CD4-positive, alpha-beta T cell treated with Interleukin-1 beta for 1 hour (primary cell): ENCODE measurements around the gene MEIS1.

Experiments used
- DNase-seq, 2 donors: peaks; one replicate each; pipeline ENCODE4 v3.0.0-alpha.2; 2020 to 2022

The MEIS1 gene

DNA sequence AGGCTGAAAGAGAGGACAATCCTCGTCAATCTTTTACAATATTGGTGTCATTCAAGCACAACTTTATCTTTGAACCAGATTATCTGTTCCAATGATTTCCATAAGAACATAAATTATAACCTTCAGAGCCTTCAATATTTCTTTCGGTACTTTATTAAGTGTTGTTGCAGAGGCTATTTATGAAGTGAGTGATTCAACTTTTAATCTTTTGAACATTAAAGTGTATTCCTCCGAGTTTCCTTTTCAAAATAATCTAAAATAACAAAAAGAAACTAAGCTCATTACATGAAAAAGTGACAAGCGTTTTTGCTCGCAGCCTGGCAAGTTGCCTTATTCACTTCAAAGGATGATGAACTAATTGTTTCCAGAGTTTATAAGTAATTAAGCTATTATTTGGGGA, 149.0 kb downstream of the MEIS1 start:
- no peak for DNase-seq

DNA sequence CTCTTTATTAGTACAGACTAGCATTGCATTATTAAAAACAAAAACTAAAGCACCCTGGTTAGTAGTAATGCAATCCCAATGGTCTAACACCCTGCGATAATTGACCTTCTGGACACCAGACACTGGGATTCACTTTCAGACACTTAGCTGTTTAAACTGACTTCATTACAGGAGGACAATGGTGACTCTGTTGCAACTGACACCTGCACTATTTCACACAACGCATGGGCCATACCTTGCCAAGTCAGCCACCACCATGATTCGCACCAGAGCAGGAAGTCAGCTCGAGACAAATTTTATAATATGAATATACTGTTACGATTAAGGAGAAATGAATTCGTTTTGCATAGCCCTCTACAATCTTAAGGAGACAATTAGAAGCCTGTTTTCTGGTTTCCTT, 150.7 kb downstream of the MEIS1 start:
- DNase-seq, result no peak

DNA sequence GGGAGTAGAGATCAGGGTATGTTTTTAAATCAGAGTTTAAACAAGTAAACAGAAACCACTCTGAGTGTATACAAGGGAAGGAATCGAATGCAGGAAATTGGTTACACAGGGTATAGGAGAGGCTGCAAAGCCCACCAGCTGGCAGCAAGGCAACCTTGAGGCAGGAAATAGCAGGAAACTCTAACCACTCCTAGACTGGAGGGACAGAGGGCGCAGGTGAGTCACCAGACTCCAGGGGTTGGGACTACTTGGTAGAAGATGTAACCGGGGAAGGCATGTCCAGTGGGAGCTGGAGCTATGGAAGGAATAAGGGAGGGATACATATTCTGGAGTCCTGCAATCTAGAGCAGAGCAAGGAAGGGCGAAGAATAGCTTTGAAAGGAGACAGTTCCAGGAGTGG, 152.3 kb downstream of the MEIS1 start:
- DNase-seq, result no peak

DNA sequence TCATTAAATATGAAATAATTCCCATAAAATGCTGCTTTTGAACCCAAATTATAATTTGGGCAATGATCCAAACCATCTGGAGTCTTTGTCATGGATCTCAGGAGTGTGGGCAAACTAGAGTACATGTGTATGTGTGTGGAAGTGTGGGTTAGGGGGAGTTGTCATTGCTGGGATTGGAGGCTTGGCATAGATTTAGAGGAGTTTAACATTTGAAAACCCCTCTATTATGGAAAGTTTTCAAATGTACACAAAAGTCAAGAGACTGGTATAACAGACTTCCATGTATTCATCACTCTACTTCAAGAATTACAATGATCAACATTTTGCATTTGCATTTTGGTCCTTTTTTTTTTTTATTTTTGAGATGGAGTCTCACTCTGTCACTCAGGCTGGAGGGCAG, 159.1 kb downstream of the MEIS1 start:
- DNase-seq, result no peak

DNA sequence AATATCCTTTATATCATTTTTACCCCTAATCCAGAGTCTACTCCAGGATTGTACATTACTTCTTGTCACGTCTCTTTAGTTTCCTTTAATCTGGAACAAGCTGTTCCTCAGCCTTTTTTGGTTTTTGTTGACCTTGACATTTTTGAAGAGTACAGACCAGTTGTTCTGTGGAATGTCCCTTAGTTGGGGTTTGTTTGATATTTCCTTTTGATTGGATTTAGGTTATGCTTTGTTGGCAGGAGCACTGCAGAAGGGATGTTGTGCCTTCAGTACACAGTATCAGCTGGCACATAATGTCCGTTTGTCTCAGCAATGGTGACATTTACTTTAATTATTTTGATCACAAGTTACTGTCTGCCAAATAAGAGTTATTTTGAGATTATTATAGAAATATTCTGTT, 160.6 kb downstream of the MEIS1 start:
- DNase-seq, result no peak

DNA sequence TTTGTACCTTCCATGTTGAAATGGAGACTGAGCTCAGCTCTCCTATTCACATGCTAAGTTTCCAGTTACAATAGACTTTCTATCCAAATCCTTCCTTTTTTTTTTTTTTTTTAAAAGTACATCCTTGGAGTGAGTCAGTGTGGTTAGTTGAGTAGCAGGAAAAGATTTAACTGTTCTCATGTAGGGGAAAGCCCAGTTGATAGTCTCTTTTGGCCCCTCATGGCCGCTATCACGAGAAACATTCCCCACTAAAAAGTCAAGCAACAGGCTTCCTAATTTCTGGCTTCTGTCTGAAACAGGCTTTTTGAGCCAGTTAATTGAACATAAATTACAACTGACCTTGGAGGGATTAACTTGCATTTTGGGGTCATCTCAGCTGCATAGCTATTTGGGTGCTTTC, 161.3 kb downstream of the MEIS1 start:
- DNase-seq, result no peak

DNA sequence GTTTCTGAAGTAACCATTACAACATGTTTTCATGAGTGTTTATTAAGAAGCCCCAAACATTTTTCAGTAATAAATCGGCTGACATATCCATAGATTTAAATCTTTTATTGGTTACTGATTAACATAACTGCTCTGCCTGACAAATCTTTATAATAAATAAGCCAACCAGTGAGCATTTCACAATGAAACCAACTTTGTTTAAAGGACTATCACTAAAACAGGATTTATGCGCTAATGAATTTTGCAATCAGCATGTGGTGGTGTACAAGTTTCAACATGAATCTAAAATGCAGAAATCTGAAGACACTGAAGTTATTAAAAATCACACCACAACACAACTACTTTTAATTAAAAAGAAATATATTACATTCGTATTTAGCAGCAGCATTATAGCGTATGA, 166.7 kb downstream of the MEIS1 start:
- no peak for DNase-seq

DNA sequence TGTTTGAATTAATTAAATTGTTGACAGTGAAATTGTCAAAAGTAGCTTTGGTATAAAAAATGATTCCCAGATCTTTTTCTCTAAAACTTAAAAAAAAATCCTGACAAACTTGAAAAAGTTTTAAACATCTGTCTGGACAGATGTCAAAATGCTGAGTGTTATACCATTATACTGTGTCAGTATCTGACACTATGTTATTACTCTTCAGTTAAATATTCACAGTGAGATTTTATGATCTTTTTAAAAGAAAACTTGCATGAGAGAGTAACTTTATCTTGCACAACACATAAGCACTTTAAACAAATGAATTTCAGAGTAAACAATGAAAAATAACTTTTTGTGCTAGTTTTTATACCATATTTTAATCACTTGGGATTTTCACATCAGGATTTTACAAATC, 167.4 kb downstream of the MEIS1 start:
- DNase-seq, result no peak

DNA sequence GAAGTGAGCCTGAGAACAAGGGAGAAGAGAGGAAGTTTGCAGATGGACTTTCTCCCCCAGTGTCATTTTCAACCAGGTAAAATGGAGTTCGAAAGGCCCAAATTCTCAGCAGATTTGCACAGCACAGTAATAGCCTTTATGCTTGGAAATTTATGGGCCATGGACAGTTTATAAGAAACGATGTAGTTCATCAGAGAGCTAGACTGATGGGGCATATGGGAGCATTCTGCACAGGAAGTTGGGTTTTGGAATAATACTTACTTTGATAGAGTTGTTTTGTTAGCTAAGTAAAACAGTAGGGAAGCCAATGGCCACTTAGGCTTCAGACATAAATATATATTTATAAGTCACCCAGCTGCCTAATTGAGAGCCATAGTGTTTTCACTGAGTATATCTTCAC, 169.4 kb downstream of the MEIS1 start:
- no peak for DNase-seq

DNA sequence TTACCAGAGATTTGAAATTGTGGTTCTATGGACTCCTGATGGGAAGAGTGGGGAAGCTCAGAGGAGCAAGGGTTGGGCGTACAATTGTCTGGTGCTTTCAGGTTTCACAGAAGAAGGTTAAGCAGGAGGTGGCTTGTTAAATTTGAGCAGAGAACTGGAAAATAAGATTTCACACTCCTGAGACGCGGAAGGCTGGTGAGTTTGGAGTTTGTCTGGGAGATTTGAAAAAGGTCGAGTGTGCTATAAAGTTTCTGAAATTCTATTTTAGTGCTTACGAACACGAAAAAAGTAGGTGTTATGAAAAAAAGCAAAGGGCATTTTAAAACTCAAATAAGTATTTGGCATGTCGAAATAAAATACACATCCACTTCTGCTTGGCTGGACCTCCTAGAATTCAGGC, 170.1 kb downstream of the MEIS1 start:
- no peak for DNase-seq

DNA sequence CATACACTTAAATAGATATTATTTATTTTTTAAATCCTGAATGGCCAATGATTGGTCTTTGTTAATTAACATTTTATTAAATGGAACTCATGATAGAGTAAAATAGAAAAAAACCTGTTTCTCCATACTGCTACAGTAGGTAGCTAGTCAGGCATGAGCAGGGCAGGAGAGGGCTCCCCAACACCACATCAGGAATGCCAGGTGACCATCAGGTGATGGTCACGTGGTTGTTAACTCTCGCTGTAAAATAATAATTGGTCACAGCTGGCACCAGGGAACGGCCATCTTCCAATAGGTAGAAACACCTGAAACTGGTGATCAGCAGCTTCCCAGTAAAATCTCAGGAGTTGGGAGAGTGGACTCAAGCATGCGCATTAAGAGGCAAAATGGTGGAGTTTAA, 172.2 kb downstream of the MEIS1 start:
- DNase-seq, result no peak
